Colonic mucosa (tissue), 4 donors: ENCODE measurements around the gene BEAN1. TPM values are rescaled to one million over a fixed set of nuclear protein-coding genes. Genes with fewer than 3 reads are reported as not detected.

ENCODE experiments used
- DNase-seq: peaks from one replicate; pipeline ENCODE4 v3.0.0-alpha.2; 2020
- H3K27ac ChIP-seq: fragments of 200-600 bp; one replicate; pipeline ENCODE4 v1.8.0; 2021
- H3K27me3 ChIP-seq: fragments of 200-600 bp; one replicate; pipeline ENCODE4 v1.8.0; 2021
- H3K36me3 ChIP-seq: fragments of 200-600 bp; one replicate; pipeline ENCODE4 v1.8.0; 2021
- H3K4me1 ChIP-seq: fragments of 200-600 bp; one replicate; pipeline ENCODE4 v1.8.0; 2021; ENCODE audit warnings: mild to moderate bottlenecking
- H3K4me3 ChIP-seq: fragments of 200-600 bp; one replicate; pipeline ENCODE4 v1.8.0; 2021
- H3K9ac ChIP-seq, 2 donors: one replicate each; pipeline ENCODE4 v1.7.0; 2013; ENCODE audit warnings: control low read depth in 2 of 2, low read depth in 2 of 2, low read length in 2 of 2
- H3K9me3 ChIP-seq: fragments of 200-600 bp; one replicate; pipeline ENCODE4 v1.8.0; 2021
- CTCF ChIP-seq: fragments of 200-600 bp; IDR thresholded peaks from one replicate; pipeline ENCODE4 v1.8.0; 2022; ENCODE audit warnings: antibody characterized with exemption, mild to moderate bottlenecking
- intact Hi-C: fragments of 100-400 bp; cut with DNase I; formaldehyde crosslinking; loops from one replicate; pipeline ENCODE4 v1.14.1; 2022
- total RNA-seq, 2 donors: library from RNA; stranded (reverse); fragmentation: NEBNext Ultra II Directional in 1 of 2; extraction: Animal tissue kit (Norgen Biotek cat#: 25700) in 1 of 2; gene quantifications; one replicate each; pipeline ENCODE4 v1.2.1, GENCODE V29; 2021
- donor health status: healthy.
- donor health status: DM: no; HTN: no; CAD: no.
- donor health status: DM: no; HTN: no; CAD: no.

Gene BEAN1
- total RNA-seq, 2 donors from 2014 or later: 0.32 TPM; not detected in 1

- H3K4me3 ChIP-seq: no peak overlapping the region
- no peaks in the 10 kb centered on the region for H3K36me3 ChIP-seq
- no peaks in the 10 kb centered on the region for H3K27me3 ChIP-seq
- no peak for DNase-seq
- H3K27ac ChIP-seq: no peak overlapping the region
- no peaks in the 10 kb centered on the region for H3K4me1 ChIP-seq
- no peak for TF ChIP-seq CTCF
- H3K9me3 ChIP-seq: no peaks in the 10 kb centered on the region
- intact Hi-C loops: no loop called here
- no peak overlapping the region for H3K9ac ChIP-seq
Measured at GRCh38 chr16:66390346-66391108, 36.6 kb upstream of the BEAN1 start.

GRCh38 chr16:66391726-66392670 lies 35.1 kb upstream of the BEAN1 start:
- no peaks in the 10 kb centered on the region for H3K4me1 ChIP-seq
- intact Hi-C loops: no loop called here
- TF ChIP-seq CTCF: no peak
- DNase-seq: no peak
- H3K9ac ChIP-seq: no peak overlapping the region
- H3K4me3 ChIP-seq: no peak overlapping the region
- no peaks in the 10 kb centered on the region for H3K36me3 ChIP-seq
- H3K27ac ChIP-seq: no peak overlapping the region
- H3K9me3 ChIP-seq: no peaks in the 10 kb centered on the region
- H3K27me3 ChIP-seq: no peaks in the 10 kb centered on the region

GRCh38 chr16:66395806-66396555 lies 31.1 kb upstream of the BEAN1 start:
- Histone ChIP-seq H3K27ac (no peak overlapping the region), H3K9ac (no peak overlapping the region), H3K27me3 (no peaks in the 10 kb centered on the region), H3K4me3 (no peak overlapping the region), H3K36me3 (no peaks in the 10 kb centered on the region), H3K9me3 (no peaks in the 10 kb centered on the region), H3K4me1 (no peaks in the 10 kb centered on the region)
- TF ChIP-seq CTCF: no peak
- intact Hi-C loops: no loop called here
- no peak for DNase-seq

GRCh38 chr16:66397736-66398433 lies 29.2 kb upstream of the BEAN1 start:
- H3K9ac ChIP-seq: no peak overlapping the region
- H3K27me3 ChIP-seq: no peaks in the 10 kb centered on the region
- H3K36me3 ChIP-seq: no peaks in the 10 kb centered on the region
- H3K4me1 ChIP-seq: no peaks in the 10 kb centered on the region
- DNase-seq: no peak
- no peak for TF ChIP-seq CTCF
- intact Hi-C loops: no loop called here
- no peak overlapping the region for H3K27ac ChIP-seq
- H3K9me3 ChIP-seq: no peaks in the 10 kb centered on the region
- no peak overlapping the region for H3K4me3 ChIP-seq

GRCh38 chr16:66399031-66399430 lies 28.1 kb upstream of the BEAN1 start:
- Histone ChIP-seq H3K36me3 (no peaks in the 10 kb centered on the region), H3K9me3 (no peaks in the 10 kb centered on the region), H3K4me1 (no peaks in the 10 kb centered on the region), H3K27me3 (no peaks in the 10 kb centered on the region), H3K4me3 (no peak overlapping the region), H3K9ac (no peak overlapping the region), H3K27ac (no peak overlapping the region)
- intact Hi-C loops: no loop called here
- DNase-seq: no peak
- TF ChIP-seq CTCF: no peak
